PC-3 (cell line): ENCODE data around the gene PDXK.

Experiments used
- EZH2phosphoT487 ChIP-seq: fragments of 300-600 bp; sonication (generic); IDR thresholded peaks from 2 replicates; pipeline ENCODE4 v1.6.1; 2018; ENCODE audit warnings: mild to moderate bottlenecking, antibody characterized with exemption, low read length, borderline replicate concordance
- TF ChIP-seq, protein P1 (sequence below): fragments of 300-600 bp; sonication (generic); conservative IDR thresholded peaks from 2 replicates; pipeline ENCODE4 v1.5.1; 2017; ENCODE audit warnings: antibody characterized with exemption, low read depth, mild to moderate bottlenecking, low read length

DNA sequence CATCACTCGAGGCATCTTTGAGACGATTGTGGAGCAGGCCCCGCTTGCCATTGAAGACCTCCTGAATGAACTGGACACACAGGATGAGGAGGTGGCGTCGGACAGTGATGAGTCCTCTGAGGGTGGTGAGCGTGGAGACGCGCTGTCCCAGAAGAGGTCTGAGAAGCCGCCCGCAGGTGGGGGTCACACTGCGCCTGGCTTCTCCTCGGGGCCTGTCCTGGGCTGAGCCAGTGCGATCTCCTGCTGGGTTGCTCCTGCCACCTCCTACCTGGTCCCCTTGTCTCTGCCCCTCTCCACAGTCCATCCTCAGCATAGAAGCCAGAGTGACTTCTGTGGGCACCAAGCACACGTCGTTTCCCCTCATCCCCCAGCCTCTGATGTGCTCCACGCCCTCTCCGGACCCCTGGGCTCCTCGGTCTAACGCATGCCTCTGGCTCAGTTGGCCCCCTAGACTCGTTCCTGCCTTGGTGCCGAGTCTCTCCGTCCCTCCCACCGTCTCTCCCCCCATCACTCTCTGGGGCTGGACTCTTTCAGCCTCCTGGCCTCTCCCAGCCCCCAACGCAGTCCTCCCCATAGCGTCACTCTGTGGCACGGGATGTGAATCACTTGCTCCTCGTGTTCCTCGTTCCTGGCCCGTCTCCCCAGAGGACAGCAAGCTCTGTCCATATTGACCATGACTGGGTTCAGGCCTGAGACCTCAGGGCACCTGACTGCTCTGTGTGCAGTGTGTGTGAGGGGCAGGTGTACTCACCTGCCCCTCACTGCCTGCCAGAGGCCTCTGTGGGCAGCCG, 79.2 kb downstream of the PDXK start:
- no peak for TF ChIP-seq EZH2phosphoT487
- TF ChIP-seq, protein P1, sequence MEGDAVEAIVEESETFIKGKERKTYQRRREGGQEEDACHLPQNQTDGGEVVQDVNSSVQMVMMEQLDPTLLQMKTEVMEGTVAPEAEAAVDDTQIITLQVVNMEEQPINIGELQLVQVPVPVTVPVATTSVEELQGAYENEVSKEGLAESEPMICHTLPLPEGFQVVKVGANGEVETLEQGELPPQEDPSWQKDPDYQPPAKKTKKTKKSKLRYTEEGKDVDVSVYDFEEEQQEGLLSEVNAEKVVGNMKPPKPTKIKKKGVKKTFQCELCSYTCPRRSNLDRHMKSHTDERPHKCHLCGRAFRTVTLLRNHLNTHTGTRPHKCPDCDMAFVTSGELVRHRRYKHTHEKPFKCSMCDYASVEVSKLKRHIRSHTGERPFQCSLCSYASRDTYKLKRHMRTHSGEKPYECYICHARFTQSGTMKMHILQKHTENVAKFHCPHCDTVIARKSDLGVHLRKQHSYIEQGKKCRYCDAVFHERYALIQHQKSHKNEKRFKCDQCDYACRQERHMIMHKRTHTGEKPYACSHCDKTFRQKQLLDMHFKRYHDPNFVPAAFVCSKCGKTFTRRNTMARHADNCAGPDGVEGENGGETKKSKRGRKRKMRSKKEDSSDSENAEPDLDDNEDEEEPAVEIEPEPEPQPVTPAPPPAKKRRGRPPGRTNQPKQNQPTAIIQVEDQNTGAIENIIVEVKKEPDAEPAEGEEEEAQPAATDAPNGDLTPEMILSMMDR, result no peak
